Measurements from ENCODE around the gene PKNOX1. TPM values are rescaled to one million over a fixed set of nuclear protein-coding genes. Genes with fewer than 3 reads are reported as not detected.

The PKNOX1 gene
- total and polyA plus RNA-seq, 8 donors = 16.8 to 32.0 (median 24.9) TPM

DNA sequence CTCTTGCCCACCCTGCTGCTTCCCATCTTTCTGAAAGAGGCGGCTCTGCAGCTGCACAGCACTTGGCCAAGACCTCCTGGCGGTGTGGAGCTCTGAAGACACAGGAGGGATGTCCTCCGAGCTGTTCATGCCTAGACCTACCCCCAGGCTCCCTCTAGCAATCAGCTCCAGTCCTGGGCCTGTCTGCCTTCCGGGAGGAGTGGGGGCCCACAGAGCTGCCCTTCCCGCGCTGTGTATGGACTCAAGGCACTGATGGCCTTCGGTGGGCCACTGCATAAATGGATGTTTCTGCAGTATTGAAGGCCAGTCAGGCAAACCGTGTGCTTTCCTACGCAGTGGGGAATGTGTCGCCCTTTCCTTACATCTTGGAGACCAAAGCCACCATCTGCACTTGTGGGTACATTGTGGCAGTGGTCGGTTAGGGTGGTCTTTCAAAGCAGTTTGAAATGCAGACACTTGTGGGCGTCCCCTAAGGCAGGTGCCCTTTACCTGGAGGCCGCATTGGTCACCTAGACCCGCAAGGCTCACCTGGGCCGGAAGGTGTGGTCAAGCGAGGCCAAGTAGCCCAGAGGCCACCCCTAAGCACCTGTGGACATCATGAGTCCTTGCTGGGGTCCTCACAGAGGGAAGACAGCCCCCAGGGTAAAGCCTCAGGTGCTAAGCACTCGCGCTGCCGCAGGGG is 912 bp upstream of the PKNOX1 start:
- no peaks in the 10 kb centered on the region for H3K27me3 ChIP-seq
- H3K36me3 ChIP-seq = no peaks in the 10 kb centered on the region
- peak overlapping the region; percentile 89 to 97 for H3K27ac ChIP-seq
- no peaks in the 10 kb centered on the region for H3K9me3 ChIP-seq
- ATAC-seq (peak; percentile 39), DNase-seq (peak in 1 of 4 donors; percentile 46)
- TF ChIP-seq, protein P1, sequence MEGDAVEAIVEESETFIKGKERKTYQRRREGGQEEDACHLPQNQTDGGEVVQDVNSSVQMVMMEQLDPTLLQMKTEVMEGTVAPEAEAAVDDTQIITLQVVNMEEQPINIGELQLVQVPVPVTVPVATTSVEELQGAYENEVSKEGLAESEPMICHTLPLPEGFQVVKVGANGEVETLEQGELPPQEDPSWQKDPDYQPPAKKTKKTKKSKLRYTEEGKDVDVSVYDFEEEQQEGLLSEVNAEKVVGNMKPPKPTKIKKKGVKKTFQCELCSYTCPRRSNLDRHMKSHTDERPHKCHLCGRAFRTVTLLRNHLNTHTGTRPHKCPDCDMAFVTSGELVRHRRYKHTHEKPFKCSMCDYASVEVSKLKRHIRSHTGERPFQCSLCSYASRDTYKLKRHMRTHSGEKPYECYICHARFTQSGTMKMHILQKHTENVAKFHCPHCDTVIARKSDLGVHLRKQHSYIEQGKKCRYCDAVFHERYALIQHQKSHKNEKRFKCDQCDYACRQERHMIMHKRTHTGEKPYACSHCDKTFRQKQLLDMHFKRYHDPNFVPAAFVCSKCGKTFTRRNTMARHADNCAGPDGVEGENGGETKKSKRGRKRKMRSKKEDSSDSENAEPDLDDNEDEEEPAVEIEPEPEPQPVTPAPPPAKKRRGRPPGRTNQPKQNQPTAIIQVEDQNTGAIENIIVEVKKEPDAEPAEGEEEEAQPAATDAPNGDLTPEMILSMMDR (IDR thresholded peaks at IDR 0.05) = no peak
- peaks cover 0 to 36% of the 10 kb centered on the region in 2 donors for H3K4me1 ChIP-seq
- peak overlapping the region; percentile 57 to 67 for H3K4me3 ChIP-seq
- intact Hi-C loops (cut with DNase I) = no loop called here

DNA sequence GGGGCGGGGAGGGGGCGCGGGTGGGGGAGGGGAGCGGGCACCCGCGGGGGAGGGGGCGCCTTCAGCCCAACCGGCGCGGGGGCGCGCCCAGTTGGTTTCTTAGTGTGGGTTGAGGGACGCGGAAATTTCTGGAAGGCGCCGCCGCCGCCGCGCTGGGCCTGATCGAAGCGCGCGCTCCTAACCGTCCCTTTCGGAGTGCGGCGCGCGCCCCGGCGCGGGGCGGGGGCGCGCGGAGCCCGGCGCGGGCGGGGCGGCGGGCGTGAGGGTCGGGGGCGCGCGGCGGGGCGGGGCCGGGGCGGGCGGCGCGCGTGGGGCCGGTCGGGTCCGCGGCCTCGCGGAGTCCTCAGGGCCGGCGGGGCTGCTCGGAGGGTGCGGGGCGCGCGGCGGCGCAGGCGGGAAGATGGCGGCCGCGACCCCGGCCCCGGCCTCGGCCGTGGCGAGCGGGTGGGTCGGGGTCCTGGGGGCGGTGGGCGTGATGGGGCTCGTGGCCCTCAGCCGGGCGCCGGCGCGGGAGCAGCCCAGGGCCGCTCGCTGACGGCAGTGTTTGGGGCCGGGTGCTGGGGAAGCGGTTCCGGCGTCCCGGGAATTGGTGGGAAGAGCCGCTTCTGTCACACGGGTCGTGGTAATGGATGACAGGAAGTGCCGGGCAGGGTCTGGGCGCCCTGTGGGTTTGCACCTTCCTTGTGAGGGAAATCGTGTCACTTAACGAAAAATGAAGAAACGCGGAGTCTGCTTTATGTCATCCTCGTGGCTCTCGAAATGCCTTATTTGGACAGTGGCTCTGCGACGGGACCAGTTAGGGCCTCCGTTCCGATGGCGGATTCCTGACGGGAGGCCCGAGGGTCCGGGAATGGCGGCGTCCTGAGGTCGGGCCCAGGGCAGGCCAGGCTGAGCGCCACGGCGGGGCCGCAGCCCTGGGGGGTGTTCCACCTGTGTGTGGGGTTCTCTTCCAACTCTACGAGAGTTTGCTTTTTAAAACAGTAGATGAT is 764 bp downstream of the PKNOX1 start:
- TF ChIP-seq, protein P1 (IDR thresholded peaks at IDR 0.05) = no peak
- peak; percentile 3 for ATAC-seq
- intact Hi-C loops (cut with DNase I) = no loop called here
- Histone ChIP-seq H3K27me3 (no peaks in the 10 kb centered on the region), H3K27ac (peak overlapping the region; percentile 96 to 97), H3K9me3 (no peaks in the 10 kb centered on the region), H3K4me1 (peaks cover 0 to 36% of the 10 kb centered on the region in 2 donors), H3K36me3 (no peaks in the 10 kb centered on the region), H3K4me3 (peak overlapping the region; percentile 59 to 67)
- peak; percentile 60 to 89 (median 76) for DNase-seq

- DNase-seq = no peak
- peak overlapping the region; percentile 59 to 67 for H3K4me3 ChIP-seq
- H3K9me3 ChIP-seq = no peaks in the 10 kb centered on the region
- H3K27me3 ChIP-seq = no peaks in the 10 kb centered on the region
- H3K27ac ChIP-seq = peak overlapping the region; percentile 96 to 97
- TF ChIP-seq, protein P1 (IDR thresholded peaks at IDR 0.05) = no peak
- H3K36me3 ChIP-seq = no peaks in the 10 kb centered on the region
- ATAC-seq = no peak
- peaks cover 0 to 44% of the 10 kb centered on the region in 2 donors for H3K4me1 ChIP-seq
- intact Hi-C loops (cut with DNase I) = no loop called here
Observed at GRCh38 chr21:42975886-42976608, 1.7 kb downstream of the PKNOX1 start.

DNA sequence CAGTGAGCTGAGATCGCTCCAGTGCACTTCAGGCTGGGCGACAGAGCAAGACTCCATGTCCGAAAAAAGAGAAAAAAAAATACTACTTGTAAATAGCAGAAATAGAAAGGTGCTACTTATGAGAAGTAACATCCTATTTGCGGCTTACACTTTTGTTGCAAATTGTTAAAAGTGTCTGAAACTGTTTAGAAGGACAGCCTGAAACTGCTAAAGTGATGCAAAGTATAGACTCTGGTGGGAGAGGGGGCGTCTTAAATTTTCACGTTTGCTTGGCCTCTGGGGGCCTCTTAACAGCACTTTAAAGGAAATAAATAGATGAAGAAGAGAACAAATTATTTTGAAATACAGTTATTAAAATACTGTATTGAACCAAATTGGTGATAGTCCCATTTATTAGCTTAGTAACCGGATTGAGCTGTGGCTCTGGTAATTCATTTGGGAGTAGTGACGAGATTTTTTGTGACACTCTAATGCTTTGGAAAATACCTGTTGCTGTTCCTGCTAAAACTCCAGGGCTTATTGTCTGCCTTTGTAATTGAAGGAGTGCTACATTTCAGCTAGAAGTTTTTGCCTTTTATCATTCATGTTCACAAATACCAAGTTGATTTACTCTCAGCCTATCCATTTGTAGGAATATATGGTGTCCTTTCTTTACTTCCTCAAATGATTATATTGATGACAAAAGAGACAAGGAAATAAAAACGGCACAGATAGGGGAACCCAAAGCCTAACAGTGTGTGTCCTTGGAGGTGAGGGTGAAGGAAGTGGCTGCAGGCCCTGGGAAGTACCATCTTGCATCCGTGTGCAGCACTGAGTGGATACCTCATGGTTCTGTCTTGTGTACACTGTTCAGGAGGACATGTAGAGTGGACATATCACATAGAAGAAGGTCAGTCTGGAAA is 6.2 kb downstream of the PKNOX1 start:
- ATAC-seq = no peak

More for the DNA sequence above, 6.2 kb downstream of the PKNOX1 start:
- Histone ChIP-seq H3K4me3 (no peak overlapping the region), H3K27ac (no peak overlapping the region), H3K4me1 (peaks cover 0 to 32% of the 10 kb centered on the region in 2 donors), H3K27me3 (no peaks in the 10 kb centered on the region), H3K36me3 (no peaks in the 10 kb centered on the region), H3K9me3 (no peaks in the 10 kb centered on the region)
- DNase-seq = no peak
- intact Hi-C loops (cut with DNase I) = no loop called here
- TF ChIP-seq, protein P1 (IDR thresholded peaks at IDR 0.05) = no peak
